HEK293 (cell line): ENCODE measurements around the gene ANO7.
A peak's percentile ranks its signal among the peaks of the same experiment; 100 is the strongest.

Experiments used
- CTCF ChIA-PET: fragments of 350-600 bp; formaldehyde crosslinking; extraction: SDS; loops from one replicate; lab custom pipeline; 2021; ENCODE audit warnings: antibody characterized with exemption; lab: Yijun Ruan, JAX
- POLR2A ChIA-PET: fragments of 300-600 bp; formaldehyde crosslinking; extraction: SDS; loops from one replicate; lab custom pipeline; 2020; ENCODE audit warnings: antibody characterized with exemption, inconsistent platforms; lab: Yijun Ruan, JAX
- H3K27ac ChIP-seq: fragments of 200-500 bp; sonication (Bioruptor generic); 2 replicates; pipeline ENCODE4 v1.5.1; 2014; ENCODE audit warnings: low read depth, low read length, control low read depth, inconsistent platforms; ENCODE audit errors: extremely low read depth
- H3K36me3 ChIP-seq, 2 experiments: fragments of 200-500 bp in 1 of 2; sonication (Bioruptor generic) in 1 of 2; 1 replicate in 1 of 2; 2 replicates in 1 of 2; pipeline ENCODE4 v1.5.1; 2014 to 2017; ENCODE audit warnings: inconsistent platforms in 2 of 2, low read length in 2 of 2; ENCODE audit not compliant: control insufficient read depth in 2 of 2, insufficient read depth in 1 of 2
- H3K4me1 ChIP-seq: fragments of 200-500 bp; sonication (Bioruptor generic); 2 replicates; pipeline ENCODE4 v1.5.1; 2014; ENCODE audit warnings: mild to moderate bottlenecking, low read length, inconsistent platforms; ENCODE audit not compliant: control insufficient read depth, insufficient read depth
- H3K4me3 ChIP-seq: 2 replicates; pipeline ENCODE4 v1.5.1; 2011; ENCODE audit warnings: low read depth, mild to moderate bottlenecking, control low read depth, low read length, moderate library complexity
- H3K9me3 ChIP-seq: fragments of 200-500 bp; sonication (Bioruptor generic); 2 replicates; pipeline ENCODE4 v1.5.1; 2014; ENCODE audit warnings: low read depth, low read length, inconsistent platforms; ENCODE audit not compliant: control insufficient read depth, insufficient read depth
- SCRT1 ChIP-seq: fragments of 450-650 bp; formaldehyde crosslinking; IDR thresholded peaks from 2 replicates; pipeline ENCODE4 v1.5.1; 2016; ENCODE audit warnings: missing biosample characterization, missing genetic modification characterization, borderline replicate concordance
- SCRT2 ChIP-seq: fragments of 450-650 bp; formaldehyde crosslinking; IDR thresholded peaks from 2 replicates; pipeline ENCODE4 v1.5.1; 2016; ENCODE audit warnings: missing biosample characterization, missing genetic modification characterization
- ZBTB17 ChIP-seq: fragments of 450-650 bp; formaldehyde crosslinking; IDR thresholded peaks from 2 replicates; pipeline ENCODE4 v1.5.1; 2016; ENCODE audit warnings: missing biosample characterization, missing genetic modification characterization
- ZIC2 ChIP-seq: fragments of 450-650 bp; formaldehyde crosslinking; IDR thresholded peaks from 2 replicates; pipeline ENCODE4 v1.5.1; 2016; ENCODE audit warnings: missing biosample characterization, missing genetic modification characterization
- ZNF501 ChIP-seq: fragments of 450-650 bp; formaldehyde crosslinking; IDR thresholded peaks from 2 replicates; pipeline ENCODE4 v1.5.1; 2016; ENCODE audit warnings: missing biosample characterization, missing genetic modification characterization
- ZNF600 ChIP-seq: fragments of 450-650 bp; formaldehyde crosslinking; IDR thresholded peaks from 2 replicates; pipeline ENCODE4 v1.5.1; 2016; ENCODE audit warnings: missing biosample characterization, missing genetic modification characterization
- ZNF791 ChIP-seq: fragments of 450-650 bp; formaldehyde crosslinking; IDR thresholded peaks from 2 replicates; pipeline ENCODE4 v1.5.1; 2016; ENCODE audit warnings: missing biosample characterization, missing genetic modification characterization
- TF ChIP-seq, protein P1 (sequence below): fragments of 450-650 bp; formaldehyde crosslinking; IDR thresholded peaks from 2 replicates; pipeline ENCODE4 v1.5.1; 2016; ENCODE audit warnings: missing biosample characterization, missing genetic modification characterization

Gene ANO7

DNA sequence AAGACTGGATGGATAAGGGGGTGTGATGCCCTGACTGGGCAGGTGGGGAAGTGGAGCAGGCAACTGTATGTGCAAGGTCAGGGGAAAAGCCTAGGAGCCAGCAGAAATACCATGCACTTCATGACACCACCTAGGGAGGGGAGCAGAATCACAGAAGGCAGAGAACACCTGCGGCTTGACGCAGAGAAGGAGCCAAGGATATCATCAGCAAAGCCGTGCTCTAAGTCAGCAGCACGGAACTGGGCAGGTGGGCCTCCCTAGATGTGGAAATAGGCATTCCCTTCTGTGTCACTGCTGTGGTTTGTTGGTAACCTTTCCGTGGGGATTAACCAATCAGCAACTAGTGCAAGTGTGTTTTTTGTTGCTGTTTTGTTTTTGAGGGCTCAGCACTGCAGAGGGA, 85.7 kb downstream of the ANO7 start:
- CTCF ChIA-PET = interaction anchor here (0.6 kb wide), 1 partner anchor 20 kb away, joined by 5 read pairs; no protein-coding TSS in a partner anchor
- TF ChIP-seq, protein P1, sequence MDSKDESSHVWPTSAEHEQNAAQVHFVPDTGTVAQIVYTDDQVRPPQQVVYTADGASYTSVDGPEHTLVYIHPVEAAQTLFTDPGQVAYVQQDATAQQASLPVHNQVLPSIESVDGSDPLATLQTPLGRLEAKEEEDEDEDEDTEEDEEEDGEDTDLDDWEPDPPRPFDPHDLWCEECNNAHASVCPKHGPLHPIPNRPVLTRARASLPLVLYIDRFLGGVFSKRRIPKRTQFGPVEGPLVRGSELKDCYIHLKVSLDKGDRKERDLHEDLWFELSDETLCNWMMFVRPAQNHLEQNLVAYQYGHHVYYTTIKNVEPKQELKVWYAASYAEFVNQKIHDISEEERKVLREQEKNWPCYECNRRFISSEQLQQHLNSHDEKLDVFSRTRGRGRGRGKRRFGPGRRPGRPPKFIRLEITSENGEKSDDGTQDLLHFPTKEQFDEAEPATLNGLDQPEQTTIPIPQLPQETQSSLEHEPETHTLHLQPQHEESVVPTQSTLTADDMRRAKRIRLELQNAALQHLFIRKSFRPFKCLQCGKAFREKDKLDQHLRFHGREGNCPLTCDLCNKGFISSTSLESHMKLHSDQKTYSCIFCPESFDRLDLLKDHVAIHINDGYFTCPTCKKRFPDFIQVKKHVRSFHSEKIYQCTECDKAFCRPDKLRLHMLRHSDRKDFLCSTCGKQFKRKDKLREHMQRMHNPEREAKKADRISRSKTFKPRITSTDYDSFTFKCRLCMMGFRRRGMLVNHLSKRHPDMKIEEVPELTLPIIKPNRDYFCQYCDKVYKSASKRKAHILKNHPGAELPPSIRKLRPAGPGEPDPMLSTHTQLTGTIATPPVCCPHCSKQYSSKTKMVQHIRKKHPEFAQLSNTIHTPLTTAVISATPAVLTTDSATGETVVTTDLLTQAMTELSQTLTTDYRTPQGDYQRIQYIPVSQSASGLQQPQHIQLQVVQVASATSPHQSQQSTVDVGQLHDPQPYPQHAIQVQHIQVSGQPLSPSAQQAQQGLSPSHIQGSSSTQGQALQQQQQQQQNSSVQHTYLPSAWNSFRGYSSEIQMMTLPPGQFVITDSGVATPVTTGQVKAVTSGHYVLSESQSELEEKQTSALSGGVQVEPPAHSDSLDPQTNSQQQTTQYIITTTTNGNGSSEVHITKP (tag by site-specific recombination) = peak; percentile 88
- TF ChIP-seq ZBTB17 (tag by site-specific recombination) (peak; percentile 41; the same call in 1 of the 2 replicates), ZNF600 (tag by site-specific recombination) (peak; percentile 45; the same call in 1 of the 2 replicates), ZNF791 (tag by site-specific recombination) (no peak), ZIC2 (peak; percentile 64), SCRT1 (tag by site-specific recombination) (peak; percentile 74; the same call in 1 of the 2 replicates), SCRT2 (tag by site-specific recombination) (peak; percentile 87), ZNF501 (tag by site-specific recombination) (no peak)
- Histone ChIP-seq H3K4me3 (no peak overlapping the region), H3K9me3 (no peaks in the 10 kb centered on the region), H3K27ac (no peak overlapping the region; the same call in 1 of the 2 replicates), H3K36me3 (peaks cover 0 to 11% of the 10 kb centered on the region in 2 experiments; a peak in 1 of 3 replicates), H3K4me1 (peaks cover 6% of the 10 kb centered on the region)
- POLR2A ChIA-PET = no interaction called here
